Adipose tissue (tissue), 3 donors: ENCODE measurements around the gene RHOF. TPM values are rescaled to one million over a fixed set of nuclear protein-coding genes. Genes with fewer than 3 reads are reported as not detected.

ENCODE experiments used
- H3K27ac ChIP-seq: one replicate; pipeline ENCODE4 v1.5.1; 2013; ENCODE audit warnings: low read depth, low read length
- WGBS, 3 donors: extraction: QIAGEN DNeasy Blood & Tissue Kit; methylation state at CpG; one replicate each; pipeline ENCODE4 v1.1.7; 2013; 5-methylcytosine and 5-hydroxymethylcytosine counted together
- polyA plus RNA-seq, 3 donors: library from polyadenylated mRNA; stranded (reverse); fragments of 200-250 nt; gene quantifications; one replicate each; pipeline ENCODE4 v1.2.3, GENCODE V29; 2013
- donor health status: healthy with polysubstance abuse.
- donor health status: Bipolar disorder and iron deficiency.
- donor health status: healthy.

The RHOF gene
- polyA plus RNA-seq, 3 donors = 2.3 to 4.3 (median 3.3) TPM

DNA sequence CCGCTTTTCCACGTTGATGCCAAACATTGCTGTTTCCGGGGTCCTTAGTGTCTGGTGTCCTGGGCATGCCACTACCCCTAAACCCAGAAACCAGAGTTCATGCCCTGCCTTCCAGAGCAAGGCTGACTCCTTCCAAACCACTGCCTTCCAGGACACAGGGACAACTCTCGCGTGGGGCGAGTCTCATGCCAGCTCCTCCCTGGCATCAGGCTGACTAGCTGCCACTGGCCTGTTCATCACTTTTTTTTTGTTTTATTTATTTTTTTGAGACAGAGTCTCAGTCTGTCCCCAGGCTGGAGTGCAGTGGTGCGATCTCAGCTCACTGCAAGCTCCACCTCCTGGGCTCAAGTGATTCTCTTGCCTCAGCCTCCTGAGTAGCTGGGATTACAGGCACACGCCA, 15.1 kb upstream of the RHOF start:
- WGBS, 3 donors = 89 to 93% (median 89%) methylated on average over 8 of the region's 8 CpGs
- H3K27ac ChIP-seq = no peak overlapping the region

DNA sequence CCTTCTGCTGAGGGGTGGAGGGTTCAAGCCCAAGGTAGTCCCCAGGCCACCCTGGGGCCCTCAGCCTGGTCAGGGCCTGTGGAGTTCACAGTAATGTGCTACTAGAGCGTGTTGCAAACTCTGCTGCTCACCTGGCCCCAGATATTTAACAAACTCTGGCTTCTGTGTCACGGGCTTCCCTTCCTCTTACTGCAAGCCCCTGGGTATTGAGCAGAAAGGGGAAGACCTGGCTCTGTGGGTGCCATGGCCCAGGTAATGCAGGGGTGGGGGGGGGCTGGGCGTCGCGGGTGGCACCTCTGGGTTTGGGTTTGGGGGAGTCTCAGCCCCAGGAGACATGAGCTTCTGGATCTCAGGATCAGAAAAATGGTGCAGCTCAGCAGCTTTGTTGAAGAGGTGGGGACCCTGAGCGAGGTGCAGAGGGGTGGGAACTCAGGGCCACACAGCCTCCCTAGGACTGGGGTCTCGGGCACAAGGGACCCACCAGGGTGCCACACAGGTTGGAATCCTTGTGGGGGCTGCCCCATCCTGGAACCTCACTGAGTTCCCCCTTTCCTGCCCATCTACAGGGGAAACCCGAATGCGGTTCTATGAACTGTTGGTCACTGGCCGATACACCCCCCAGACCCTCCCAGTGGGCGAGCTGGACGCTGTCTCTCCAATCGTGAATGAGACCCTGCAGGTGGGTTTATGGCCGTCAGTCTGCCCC, 14.3 kb upstream of the RHOF start:
- no peak overlapping the region for H3K27ac ChIP-seq
- 79 to 81% (median 80%) methylated on average over 14 of the region's 14 CpGs for WGBS, 3 donors

- 13 to 52% (median 47%) methylated on average over 20 to 21 of the region's 21 CpGs for WGBS, 3 donors
- no peak overlapping the region for H3K27ac ChIP-seq
Observed at GRCh38 chr12:121806546-121807423, 13.3 kb upstream of the RHOF start.

DNA sequence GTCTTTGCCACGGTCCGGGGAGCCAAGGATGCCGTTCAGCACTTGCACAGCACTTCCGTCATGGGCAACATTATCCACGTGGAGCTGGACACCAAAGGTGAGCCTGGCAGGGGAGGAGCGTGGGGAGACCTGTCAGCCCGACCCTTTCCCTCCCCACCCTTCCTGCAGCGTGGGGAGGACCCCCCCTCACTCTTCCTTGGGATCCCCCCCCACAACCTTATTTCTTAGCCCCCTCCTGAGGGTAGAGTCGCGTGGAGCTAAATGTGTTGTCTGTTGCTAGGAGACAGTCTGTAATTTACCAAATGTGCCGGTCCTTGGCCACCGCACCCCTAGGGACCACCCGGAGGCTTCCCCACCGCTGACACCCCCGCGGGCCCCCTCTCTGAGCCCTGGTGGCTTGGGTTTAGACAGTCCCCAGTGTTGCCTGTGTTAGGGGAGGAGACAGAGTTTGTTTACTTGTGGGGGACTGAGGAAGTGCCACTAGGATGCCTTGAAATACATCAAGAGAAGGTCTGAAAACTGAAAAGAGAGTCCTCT, 12.6 kb upstream of the RHOF start:
- WGBS, 3 donors = 3 to 8% (median 7%) methylated on average over 15 to 16 of the region's 16 CpGs
- no peak overlapping the region for H3K27ac ChIP-seq

DNA sequence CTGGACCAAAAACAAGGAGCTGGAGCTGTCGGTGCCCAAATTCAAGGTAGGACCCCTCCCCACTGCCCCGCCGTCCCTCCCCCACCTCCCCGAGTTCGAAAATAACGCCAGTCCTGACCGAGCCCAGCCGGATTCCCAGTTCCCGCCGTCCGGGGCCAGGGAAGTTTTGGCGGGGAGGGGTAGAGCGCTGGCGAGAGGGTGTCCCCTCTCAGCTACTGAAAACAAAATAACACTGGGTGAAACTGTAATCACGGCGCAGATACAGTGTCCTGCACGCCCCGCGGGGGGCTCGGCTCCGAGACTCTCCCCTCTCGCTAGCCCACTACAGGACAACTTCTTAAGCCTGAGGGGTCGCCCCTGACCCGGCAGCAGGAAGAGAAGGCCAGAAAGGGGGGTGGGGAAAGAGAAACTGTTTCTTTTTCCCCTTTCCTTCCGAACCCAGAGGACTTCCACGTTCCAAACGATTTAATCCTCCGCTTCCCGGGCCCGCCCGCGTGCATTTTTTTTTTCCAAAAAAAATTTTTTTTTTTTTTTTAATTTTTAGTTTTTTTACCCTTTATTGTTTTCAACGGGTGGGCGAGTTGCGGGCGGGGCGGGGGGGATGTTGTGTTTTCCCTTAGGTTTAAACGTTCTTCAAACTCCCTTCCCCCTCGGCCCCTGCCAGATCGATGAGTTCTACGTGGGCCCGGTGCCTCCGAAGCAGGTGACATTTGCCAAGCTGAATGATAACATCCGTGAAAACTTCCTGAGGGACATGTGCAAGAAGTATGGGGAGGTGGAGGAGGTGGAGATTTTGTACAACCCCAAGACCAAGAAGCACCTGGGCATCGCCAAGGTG, 11.9 kb upstream of the RHOF start:
- no peak overlapping the region for H3K27ac ChIP-seq
- WGBS, 3 donors = 1 to 2% (median 2%) methylated on average over 44 to 45 of the region's 45 CpGs

- 0 to 2% (median 1%) methylated on average over 55 to 63 of the region's 63 CpGs for WGBS, 3 donors
- peak overlapping the region; percentile 74 for H3K27ac ChIP-seq
Observed at GRCh38 chr12:121804417-121805111, 11.1 kb upstream of the RHOF start.

GRCh38 chr12:121803861-121804416, 10.5 kb upstream of the RHOF start, which contains the start of gene SETD1B:
Gene SETD1B (plus strand): TSS chr12:121804009. CDS start chr12:121804738, 729 bp downstream.
- peak within 1 kb of the TSS; percentile 95 for H3K27ac ChIP-seq
- 0 to 1% (median 1%) methylated on average over 32 to 74 of the region's 74 CpGs for WGBS, 3 donors

DNA sequence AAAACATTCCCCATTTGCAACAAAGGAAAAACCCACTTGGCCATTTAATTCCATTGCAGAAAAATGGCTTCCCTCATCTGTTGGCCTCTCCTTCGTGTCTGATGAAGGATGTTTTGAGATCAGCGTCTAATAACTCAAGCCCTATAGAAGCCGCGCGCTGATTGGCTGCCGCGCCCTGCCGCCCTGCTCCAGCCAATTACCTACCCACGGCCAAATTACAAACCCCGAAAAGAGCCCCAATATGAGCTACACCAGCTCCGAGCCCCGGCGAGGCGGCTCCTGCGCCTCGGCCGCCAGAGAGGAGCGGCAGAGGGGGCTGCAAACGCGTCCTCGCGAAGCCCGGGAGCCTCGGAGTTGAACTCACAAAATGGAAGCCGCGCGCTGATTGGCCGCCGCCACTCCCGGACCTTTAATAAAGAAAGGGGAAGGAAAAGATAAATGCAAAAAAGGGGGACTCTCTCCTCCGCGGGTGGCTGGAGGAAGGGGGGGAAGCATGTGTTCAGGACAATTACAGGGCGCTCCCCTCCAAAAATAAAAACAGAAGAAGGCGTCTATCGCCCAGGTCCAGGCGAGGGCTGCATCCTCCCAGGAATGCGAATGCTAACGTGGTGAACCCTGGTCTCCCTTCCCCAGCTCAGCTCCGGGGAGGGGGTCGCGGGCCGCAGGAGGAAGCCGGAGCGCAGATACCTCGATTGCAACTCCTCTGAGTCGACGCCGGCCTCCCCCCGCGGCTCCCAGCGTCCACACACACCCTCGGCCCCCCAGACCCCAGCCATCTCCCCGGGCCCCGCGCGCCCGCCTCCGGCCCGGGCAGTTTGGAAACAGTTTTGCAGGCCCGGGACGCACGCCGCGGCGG, 9.6 kb upstream of the RHOF start:
- 0% methylated on average over 61 to 65 of the region's 65 CpGs for WGBS, 3 donors
- H3K27ac ChIP-seq = peak overlapping the region; percentile 95

DNA sequence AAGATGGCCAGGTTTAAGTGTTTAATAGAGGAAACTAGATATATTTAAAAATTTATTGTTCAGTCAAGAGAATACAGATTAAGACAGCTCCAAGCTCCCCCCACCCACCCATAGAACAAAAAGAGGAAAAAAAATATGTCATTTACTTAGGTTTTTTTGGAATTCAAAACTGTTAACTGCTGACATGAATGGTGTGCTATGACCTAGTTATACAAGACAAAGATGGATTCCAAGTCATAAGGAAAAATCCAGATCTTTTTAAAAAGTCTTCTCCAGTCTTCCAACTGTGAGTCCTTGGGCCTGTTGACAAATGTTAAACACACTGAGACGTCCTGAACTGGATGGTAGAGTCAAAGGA, 9.0 kb upstream of the RHOF start:
- no peak overlapping the region for H3K27ac ChIP-seq
- 0% methylated on average over 1 of the region's 1 CpG for WGBS, 3 donors

DNA sequence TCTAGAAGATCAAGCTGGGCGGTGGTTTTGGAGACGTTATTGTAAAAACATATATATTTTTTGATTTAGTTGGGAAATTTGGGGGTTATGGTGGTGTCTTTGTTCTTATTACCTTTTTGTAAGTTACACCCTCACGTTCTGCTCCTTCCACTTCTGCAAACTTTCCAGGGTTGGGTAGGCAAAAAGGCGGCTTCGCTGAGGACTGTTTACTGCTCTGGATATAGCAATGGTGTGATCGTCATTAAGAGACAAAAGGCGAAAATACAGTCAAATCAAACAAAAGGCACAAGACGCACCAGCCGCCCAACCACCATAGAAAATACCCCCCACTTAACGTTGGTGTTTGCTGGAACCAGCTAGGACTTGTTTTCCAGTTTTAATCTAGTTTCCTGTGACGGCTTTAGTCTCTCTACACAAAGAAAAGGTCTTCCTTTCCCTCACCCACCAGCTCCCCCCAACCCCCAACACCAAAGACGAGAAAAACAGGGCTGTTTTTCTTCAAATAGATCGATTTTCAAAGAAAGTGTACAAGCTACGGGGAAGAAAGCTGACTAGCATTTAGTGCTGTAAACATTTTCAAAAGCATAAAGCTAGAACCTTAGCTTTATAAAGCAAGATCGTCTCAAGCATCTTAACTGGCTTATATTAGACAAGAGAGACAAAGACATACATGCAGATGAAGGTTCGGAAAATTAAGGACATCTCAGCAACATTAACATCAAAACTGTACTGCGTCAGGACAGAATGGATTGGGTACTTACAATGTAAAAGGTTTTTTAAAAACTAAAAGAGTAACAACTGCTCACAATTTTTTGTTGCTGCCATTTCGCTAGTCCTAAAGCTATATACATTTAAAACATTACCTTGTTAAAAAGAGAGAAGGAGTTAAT, 8.4 kb upstream of the RHOF start:
- H3K27ac ChIP-seq = peak overlapping the region; percentile 99
- WGBS, 3 donors = 3% methylated on average over 18 of the region's 18 CpGs

GRCh38 chr12:121800694-121801594, 7.5 kb upstream of the RHOF start:
- peak overlapping the region; percentile 99 for H3K27ac ChIP-seq

DNA sequence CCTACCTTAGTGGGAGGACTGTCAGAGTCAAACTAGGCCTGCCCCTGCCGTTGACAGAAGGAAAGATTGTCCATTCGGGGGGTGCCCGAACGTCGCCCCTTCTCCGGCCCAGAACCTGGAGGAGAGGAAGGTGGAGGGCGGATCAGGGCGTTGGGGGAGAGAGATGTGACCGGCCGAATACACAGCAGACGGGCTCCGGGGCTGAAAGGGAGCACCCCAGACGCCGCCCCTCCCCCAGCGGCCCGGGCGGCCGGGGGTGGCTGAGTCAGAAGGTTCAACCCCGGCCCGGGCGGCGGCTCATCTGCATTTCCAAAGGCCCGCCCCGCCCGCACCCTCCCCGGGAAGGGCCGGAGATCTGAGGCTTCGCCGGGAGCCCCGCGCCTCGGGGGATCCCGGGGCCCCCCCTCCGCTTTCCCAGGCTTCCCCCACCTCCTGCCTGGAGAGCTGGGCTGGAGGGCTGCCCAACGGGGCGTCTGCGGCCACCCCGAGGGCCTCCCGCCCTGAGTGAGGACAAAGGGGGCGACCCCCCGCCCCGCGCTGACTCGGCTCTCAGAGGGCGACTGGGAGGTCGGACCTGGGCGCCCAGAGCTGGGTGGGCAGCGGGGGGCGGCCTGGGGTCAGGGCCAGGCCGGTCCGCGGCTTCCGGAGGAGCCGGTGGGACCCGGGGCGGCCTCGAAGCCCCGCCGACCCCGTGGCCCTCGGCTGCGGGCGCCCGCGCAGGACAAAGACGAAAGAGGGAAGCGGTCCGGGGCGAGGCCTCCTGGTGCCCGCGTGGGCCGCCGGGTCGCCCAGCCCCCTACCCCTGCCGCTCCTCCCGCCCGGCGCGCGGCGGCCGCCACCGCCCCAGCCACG, 6.6 kb upstream of the RHOF start:
- peak overlapping the region; percentile 99 for H3K27ac ChIP-seq
- WGBS, 3 donors = 1% methylated on average over 51 to 84 of the region's 84 CpGs

More at GRCh38 chr12:121800694-121801594, 7.5 kb upstream of the RHOF start:
- WGBS, 3 donors = 1% methylated on average over 50 to 86 of the region's 86 CpGs

GRCh38 chr12:121799156-121799841, 5.8 kb upstream of the RHOF start:
- 10 to 15% (median 13%) methylated on average over 22 to 29 of the region's 30 CpGs for WGBS, 3 donors
- H3K27ac ChIP-seq = peak overlapping the region; percentile 99

GRCh38 chr12:121798787-121799155, 5.3 kb upstream of the RHOF start:
- WGBS, 3 donors = 28 to 70% (median 61%) methylated on average over 10 of the region's 10 CpGs
- no peak overlapping the region for H3K27ac ChIP-seq
